Measurements from ENCODE around the gene MRM2.

MRM2 gene

DNA sequence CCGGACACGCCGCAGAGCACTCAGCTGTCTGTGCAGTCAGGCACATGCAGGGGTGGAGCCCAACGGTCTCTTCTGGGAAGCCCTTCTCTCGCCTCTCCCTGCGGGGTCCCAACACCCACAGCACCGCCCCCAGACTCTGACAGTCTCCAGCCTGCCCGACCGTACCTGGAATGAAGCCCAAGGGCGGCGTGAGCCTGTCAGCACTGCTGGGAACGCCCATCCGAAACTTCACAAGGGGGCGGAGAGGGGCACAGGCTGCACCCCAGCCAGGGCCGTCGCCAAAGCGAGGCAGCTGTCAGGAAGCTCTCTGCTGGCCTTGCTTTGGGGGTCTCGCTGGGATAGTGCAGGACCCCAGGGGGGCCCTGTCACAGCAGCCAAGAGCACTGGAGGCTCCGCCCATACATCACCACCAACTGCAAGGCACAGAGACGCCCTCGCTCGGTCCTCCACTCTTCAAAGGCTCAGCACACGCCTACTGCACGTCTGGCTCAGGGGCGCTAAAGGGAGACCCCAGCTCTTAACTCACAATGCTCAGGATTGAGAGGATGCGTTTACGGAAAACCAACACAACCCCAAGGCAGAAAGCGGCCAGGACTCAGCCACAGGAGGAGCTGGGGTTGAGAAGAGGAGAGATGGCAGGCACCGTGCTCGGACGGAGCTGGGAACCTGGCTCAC, 40.2 kb downstream of the MRM2 start:
- no peak for DNase-seq

DNA sequence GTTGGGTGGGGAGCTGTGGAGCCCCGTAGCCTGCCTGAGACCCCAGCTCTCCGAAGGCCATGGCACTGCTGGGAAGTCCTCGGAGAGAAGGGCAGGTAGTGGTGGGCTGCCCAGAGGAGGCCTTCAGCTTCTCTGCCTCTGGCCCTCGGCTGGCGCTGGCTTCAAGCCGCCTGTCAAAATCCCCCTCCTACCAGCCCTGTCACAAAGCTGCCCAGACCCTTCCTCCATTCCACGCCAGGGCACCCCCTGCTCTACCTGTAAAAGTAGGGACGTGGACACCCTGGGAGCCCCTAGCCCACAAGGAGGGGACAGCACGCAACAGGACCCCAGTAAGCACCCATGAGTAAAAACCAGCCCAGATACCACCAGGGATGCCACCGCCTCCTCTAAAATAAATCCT, 40.9 kb downstream of the MRM2 start:
- DNase-seq, result no peak

DNA sequence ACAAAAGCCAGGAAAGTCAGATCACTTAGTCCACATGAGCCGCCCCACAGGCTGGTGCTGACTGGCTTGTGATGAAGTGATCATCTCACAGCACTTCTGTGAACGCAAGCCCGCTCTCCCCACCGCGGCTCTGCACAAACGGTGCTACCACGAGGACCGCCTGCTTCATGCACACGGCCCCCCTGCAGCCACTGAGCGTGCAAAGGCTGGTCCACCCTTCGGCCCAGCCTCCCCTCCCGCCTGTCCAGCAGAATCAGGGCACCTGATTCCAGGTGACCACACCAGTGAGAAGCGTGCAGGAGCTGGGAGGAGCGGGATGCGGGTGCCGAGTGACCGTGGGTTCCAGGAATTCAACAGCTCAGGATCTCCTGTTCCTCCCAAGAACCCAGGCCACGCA, 41.4 kb downstream of the MRM2 start:
- no peak for DNase-seq

DNA sequence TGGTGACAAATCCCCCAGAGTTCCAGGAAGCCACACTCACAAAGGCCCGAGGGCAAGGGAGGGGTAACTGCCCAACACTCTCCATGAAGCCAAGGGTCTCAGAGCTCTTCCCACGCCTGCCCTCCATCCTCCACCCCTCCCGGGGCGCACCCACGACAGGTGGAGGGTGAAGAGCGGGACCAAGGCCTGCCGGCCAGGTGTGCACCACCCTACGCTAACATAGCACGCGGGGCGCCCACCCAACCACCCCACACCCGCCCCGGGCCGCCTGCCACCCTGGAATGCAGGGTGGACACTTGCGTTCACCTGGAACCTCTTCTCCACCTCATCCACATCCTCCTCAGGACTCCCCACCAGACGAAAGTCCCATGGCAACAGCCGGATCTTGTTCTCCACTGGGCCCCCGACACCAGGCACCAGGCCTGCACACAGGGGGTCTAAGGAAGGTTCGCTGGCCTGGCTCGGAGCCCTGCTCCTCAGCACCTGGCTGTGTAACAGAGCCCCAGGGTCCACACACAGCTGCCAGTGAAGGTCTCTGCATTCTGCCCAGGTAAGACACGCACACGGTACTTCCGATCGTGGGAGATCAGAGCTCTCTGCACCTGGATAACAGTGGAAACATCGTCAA, 41.9 kb downstream of the MRM2 start:
- no peak for DNase-seq

DNA sequence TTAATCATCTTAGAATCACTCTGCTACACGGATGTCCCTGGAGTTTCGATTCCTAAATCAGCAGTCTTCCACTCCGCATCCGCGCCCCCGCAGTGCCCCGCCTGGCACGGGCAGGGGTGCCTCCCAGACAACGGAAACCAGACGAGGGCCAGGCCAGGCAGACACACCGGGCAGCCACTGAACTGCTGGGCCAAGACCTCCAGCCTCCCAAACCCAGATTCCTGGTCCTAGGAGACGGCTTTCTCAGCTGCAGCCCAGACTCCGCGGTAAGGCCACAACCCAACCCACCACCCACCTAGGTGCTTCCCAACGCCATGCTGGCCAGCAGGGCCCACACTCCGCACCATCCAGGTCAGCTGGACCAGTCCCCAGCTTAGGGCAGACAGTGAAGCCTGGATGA, 42.5 kb downstream of the MRM2 start:
- no peak for DNase-seq

DNA sequence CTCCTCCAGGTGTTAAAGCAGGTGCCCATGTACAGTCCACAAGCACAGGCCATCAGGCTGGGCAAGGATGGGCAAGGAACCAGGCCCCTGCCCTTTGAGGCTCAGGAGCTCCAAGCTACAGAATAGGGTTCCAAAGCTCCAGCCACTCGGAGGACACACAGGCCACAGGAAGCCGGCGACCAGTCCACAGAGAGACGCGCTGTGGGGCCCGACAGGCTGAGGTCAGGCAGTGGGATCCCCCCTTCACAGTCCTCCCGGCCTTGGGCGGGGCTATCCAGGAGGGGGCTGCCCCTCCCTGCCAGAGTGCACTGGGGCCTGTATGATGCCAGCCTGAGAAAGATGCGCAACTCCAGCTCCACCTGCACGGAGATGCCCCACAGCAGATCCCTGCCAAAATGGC, 43.2 kb downstream of the MRM2 start:
- no peak for DNase-seq

DNA sequence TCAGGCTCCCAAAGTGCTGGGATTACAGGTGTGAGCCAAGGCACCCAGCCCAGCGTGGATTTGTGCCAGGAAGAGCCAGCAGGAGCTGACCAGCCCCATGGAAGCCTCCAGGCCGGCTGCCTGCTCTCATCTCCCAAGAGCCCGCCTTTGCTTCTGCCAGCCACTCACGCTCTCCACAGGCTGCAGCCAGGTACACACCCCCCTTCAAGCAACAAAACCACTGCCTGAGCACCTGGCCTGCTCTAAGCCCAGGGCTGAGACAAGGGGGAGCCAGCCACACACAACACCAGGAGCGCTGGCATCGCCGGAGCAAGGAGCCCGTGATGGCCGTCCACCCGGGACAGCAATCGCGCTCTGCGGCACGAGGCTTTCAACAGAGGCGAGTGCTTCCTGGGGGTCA, 43.8 kb downstream of the MRM2 start:
- DNase-seq, result no peak

DNA sequence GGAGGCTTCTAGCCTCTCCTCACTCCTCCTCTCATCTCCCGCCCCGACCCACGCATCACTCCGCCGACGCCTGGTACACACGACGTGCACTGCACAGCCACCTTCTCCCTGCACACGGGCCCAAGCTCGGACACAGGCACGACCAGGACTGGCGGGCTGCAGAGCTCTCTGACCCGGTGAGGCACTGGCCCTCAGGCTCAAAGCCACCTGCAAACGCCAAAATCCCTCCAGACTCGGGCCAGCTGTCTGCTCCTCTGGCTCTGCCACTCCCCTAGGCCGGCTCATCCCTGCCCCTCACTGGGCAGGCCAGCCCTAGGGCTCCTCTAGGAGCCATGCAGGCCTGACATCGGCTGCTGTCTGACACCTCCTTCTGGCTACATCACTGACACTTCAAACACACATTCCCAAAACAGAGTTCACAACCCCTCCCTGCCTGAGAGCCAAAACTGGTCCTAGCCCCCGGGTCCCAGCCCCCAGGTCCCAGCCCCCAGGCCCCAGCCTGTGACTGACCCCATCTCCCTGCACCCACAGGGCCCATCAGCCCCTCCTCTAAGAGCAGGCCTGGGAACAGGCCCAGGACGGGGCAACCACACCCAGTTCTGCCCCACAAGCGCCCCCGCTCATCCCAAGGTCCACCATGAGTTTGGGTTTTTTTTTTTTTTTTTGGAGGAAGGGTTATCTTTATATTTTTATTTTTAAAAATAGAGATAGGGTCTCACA, 44.4 kb downstream of the MRM2 start:
- DNase-seq, result no peak

DNA sequence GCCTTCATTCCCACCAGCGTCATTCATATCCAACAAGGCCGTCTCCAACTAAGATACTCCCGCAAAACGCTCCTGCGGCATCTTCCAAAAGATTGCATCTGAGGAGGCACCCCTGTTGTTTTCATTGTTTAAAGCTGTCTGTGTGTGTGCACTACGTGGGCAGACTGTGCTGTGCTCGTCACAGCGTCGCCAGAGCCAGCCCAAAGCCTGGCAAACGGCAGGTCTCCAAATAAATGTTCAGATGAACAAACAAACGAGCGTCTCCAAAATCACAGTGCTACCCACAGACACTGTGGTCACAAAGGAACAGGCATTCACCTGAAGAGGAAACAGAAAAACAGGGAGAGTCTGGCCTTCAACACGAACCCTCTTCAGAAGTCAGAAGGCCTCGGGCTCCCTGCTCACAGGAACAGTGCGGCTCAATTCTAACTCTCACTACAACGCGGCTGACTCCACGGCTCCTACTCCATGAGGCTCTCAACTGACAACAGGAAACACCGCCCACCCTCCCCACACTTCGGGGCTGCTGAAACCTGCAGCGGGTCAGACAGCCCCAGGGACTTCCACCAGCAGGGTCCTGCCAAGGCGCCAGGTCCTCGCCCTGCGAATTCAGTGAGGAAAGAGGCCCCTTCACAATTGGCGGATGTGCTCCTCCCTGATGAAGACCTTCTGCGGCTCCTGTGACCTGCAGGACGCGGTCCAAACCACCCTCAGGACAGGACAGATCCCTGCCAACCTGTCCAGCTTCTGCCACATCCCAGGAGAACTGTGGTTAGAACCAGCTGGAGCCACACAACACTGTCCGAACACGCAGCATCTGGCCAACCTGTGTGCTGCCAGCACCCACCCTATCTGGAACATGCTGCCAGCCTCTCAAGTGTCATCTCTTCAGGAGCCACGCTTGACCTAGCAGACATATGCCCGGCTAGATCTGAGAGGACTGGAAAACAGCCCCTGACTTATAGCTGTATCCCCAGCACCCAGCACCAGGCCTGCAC, 45.3 kb downstream of the MRM2 start:
- no peak for DNase-seq

DNA sequence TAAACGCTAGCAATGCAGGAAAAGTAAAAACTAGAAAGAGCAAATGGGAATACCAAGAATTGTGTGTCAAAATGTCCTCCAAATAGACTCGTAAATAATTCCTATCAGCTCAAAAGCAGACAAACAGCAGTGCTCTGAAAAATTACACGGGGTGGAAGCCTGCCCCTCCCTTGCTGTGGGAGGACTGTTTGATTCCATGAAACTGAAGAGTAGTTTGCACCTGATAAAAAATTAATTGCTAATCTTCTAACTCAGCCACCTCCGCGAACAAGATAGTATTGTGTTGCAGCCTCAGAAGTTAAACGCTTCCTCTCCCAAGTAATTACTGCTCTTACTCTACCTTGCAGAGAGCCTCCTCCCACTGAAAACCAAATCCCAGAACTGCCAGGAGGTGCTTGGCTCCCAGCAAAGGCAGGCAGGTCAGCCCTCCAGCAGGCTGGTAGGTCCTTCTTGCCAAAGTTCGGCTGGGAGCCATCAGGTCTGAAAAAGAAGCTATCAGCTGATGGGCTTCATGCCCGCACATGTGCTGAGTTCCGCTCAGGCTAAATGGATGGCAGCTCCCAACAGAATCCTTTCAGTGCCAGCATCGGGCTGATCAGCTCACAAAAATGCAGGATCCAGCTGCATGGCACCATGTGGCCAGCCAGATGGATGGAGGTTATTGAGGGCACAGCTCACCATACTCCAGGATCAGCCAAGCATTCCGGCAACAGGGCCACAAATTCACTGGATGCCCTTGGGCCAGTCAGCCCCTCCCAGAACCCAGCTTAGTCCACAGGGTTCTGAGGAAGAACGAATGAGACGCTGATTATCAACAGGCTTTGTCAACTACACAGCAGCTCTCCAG, 46.4 kb downstream of the MRM2 start:
- no peak for DNase-seq

DNA sequence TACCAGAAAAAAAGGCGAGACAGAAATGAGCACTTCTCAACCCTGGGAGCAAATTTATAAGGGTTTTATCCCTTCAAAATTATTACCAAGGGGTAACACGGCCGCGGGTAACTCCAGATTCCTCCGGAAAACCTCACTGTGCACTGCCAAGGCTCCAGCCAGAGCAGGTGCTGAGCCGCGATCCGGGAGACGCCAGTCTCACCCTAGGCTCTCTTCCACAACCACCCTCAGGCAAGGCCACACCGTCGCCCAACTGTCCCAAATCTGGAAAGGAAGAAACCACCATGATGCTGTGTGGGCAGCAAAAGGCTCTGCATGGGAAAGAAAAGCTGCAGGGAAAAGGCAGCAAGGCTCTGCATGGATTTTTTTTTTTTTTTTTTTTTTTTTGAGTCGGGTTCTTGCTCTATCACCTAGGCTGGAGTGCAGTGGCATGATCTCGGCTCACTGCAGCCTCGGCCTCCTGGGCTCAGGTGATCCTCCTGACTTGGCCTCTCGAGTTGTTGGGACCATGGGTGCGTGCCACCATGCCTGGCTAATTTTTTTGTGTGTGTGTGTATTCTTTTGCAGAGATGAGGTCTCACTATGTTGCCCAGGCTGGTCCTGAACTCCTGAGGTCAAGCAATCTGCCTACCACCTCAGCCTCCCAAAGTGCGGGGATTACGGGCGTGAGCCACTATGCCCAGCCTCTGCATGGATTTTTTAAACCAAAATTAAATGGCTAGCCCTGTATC, 48.3 kb downstream of the MRM2 start:
- no peak for DNase-seq

DNA sequence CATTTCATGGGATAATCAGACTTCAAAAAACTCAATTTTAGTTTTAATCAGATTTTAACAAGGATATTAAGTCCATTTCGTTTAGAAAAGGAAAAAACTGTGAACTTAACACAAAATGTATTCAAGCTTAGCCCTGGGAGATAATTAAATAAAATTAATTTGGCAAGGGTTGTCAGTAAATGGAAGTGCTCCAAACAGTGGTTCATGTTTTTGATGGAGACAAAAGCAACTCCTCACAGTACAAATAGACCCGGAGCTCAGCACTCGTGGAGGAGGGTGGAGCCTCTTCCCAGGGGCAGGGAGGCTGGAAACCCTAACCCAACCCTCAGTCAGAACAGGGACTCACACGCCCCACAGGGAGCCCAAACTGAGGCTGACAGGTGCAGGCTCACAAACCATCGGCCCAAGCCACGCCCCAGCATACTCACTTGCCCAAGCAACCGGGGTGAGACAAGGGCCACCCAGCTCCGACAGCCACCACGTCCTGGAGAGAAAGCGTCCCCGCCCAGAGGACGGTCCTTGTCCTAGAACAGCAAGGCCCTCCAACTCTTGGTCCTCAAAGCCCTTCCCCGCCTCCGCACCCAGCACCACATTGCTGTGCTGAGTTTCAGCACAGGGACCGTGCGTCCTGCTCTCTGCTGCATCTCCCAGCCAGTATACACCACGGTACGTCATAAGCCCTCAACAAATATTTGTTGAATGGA, 49.0 kb downstream of the MRM2 start:
- no peak for DNase-seq

DNA sequence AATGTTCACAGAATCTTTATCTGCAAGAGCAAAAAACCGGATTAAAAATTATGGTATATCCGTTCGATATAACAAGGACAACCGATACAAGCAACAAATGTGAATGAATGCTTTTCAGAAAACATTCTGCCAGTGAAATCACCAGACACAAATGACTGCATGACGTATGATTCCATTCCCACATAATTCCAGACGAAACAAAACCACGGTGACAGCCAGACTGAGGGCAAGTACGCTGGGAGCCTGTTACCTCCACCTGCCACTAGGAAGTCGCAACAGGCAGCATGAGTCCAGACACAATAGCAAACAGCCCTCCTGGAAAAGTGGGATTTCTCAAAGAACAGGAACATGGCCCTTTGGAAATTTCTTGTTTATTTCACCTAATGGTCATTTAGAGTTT, 51.0 kb downstream of the MRM2 start:
- no peak for DNase-seq

DNA sequence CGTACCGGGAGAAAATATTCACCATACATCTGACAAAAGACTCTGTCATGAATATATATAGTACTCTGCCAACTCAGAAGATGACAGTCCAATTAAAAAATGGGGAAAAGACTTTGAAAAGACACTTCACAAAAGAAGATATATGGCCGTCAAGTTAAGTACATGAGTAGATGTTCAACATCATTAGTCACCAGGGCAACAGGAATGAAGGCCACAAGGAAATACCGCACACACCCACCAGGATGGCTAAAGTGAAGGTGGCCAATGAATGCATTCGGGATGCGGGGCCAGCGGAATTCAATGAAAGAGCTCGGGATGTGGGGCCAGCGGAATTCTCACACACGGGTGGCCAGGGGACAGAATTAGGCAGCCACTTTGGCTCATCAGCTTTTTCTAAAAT, 51.5 kb downstream of the MRM2 start:
- DNase-seq, result no peak

DNA sequence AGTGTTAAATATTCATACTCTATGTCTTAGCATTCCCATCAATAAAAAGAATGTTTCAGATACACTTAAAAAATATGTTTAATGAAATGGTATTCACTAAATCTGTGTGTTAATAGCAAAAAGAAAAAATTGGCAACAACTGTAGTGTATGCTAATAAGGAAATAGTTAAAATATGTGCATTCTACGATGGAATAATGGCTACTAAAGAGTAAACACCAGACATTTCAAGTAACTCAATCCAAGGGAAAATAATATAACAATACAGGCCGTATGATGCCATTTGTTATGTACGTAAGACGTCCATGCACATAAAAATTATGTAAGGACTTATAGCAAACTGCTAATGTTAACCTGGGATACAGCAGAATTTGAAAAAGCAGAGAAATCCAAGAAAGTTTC, 55.8 kb downstream of the MRM2 start:
- no peak for DNase-seq

DNA sequence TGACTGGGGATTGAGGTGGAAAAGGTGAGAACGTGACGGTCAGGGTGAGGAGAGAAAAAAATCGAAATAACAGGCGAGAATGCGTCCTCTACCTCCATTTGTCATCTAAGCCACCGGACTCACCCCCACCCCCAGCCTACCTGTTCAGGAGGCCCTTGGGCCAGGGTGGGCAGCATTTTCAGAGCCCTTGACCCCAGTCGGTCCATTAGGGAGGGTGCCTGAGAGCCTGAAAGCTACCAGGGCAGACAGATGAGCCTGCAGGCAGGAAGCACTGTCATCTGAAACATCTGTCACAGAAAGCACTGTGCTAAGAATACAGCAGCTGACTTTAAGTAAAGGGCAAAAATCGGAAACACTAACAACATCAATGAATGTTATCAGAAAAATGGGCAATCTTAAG, 56.3 kb downstream of the MRM2 start:
- no peak for DNase-seq
